HFFc6 (cell line): ENCODE measurements around the gene ALKAL2. TPM values are rescaled to one million over a fixed set of nuclear protein-coding genes. Genes with fewer than 3 reads are reported as not detected.

Source experiments
- DNase-seq: peaks from one replicate; pipeline ENCODE4 v3.0.0-alpha.2; 2018
- H3K27ac Mint-ChIP-seq: 2 replicates; pipeline ENCODE4 v1.8.0; 2020; ENCODE audit warnings: mild to moderate bottlenecking, mixed read lengths
- H3K27me3 Mint-ChIP-seq: 2 replicates; pipeline ENCODE4 v1.8.0; 2021; ENCODE audit warnings: mild to moderate bottlenecking, moderate library complexity, mixed read lengths; ENCODE audit not compliant: insufficient read depth
- H3K36me3 Mint-ChIP-seq: 2 replicates; pipeline ENCODE4 v1.8.0; 2021; ENCODE audit warnings: low read depth, mixed read lengths
- H3K4me1 Mint-ChIP-seq: 2 replicates; pipeline ENCODE4 v1.8.0; 2020; ENCODE audit warnings: low read depth, mixed read lengths
- H3K4me3 Mint-ChIP-seq: 2 replicates; pipeline ENCODE4 v1.8.0; 2020; ENCODE audit warnings: mild to moderate bottlenecking, moderate library complexity, mixed read lengths
- H3K9me3 Mint-ChIP-seq: 2 replicates; pipeline ENCODE4 v1.8.0; 2020; ENCODE audit warnings: mild to moderate bottlenecking, mixed read lengths
- CTCF ChIP-seq: fragments of 200-600 bp; sonication (generic); IDR thresholded peaks from 2 replicates; pipeline ENCODE4 v1.5.0; 2021; ENCODE audit warnings: antibody characterized with exemption, mild to moderate bottlenecking
- total RNA-seq, 6 experiments: library from RNA; stranded (reverse); fragmentation: NEBNext Ultra II Directional; extraction: Animal tissue kit (Norgen Biotek cat#: 25700); gene quantifications; 2 replicates in 1 of 6; 3 replicates in 5 of 6; pipeline ENCODE4 v1.2.3, GENCODE V29; 2021

ALKAL2 gene
- total RNA-seq, 6 experiments from 2014 or later: not detected

- Mint-ChIP-seq H3K27me3 (no peaks in the 10 kb centered on the region; the same call in 1 of the 2 replicates), H3K27ac (no peak overlapping the region), H3K4me3 (no peak overlapping the region), H3K36me3 (0 out of 2 replicates have a peak, but pooled peaks cover 1% of the 10 kb centered on the region), H3K4me1 (peaks cover 2% of the 10 kb centered on the region), H3K9me3 (no peaks in the 10 kb centered on the region; the same call in 1 of the 2 replicates)
- no peak for TF ChIP-seq CTCF
- no peak for DNase-seq
Measured at GRCh38 chr2:252001-252602, 35.8 kb downstream of the ALKAL2 start.

- TF ChIP-seq CTCF: no peak
- H3K27me3 Mint-ChIP-seq: no peaks in the 10 kb centered on the region; the same call in 1 of the 2 replicates
- H3K9me3 Mint-ChIP-seq: no peaks in the 10 kb centered on the region
- H3K27ac Mint-ChIP-seq: no peak overlapping the region
- H3K4me3 Mint-ChIP-seq: no peak overlapping the region
- no peak for DNase-seq
- H3K36me3 Mint-ChIP-seq: 0 out of 2 replicates have a peak, but pooled peaks cover 4% of the 10 kb centered on the region
- H3K4me1 Mint-ChIP-seq: peaks cover 10% of the 10 kb centered on the region
Measured at GRCh38 chr2:249538-250042, 38.3 kb downstream of the ALKAL2 start.

GRCh38 chr2:248724-249123 is 39.2 kb downstream of the ALKAL2 start:
- H3K9me3 Mint-ChIP-seq: no peaks in the 10 kb centered on the region
- peaks cover 4% of the 10 kb centered on the region; the same call in 1 of the 2 replicates for H3K36me3 Mint-ChIP-seq
- H3K4me3 Mint-ChIP-seq: no peak overlapping the region
- TF ChIP-seq CTCF: no peak
- peaks cover 10% of the 10 kb centered on the region for H3K4me1 Mint-ChIP-seq
- no peak for DNase-seq
- H3K27me3 Mint-ChIP-seq: peaks cover 1% of the 10 kb centered on the region; the same call in 1 of the 2 replicates
- H3K27ac Mint-ChIP-seq: no peak overlapping the region

- peak; percentile 67 for DNase-seq
- H3K9me3 Mint-ChIP-seq: no peaks in the 10 kb centered on the region
- H3K4me3 Mint-ChIP-seq: no peak overlapping the region
- H3K27ac Mint-ChIP-seq: peak overlapping the region; percentile 55
- peak; percentile 89 for TF ChIP-seq CTCF
- H3K4me1 Mint-ChIP-seq: peaks cover 10% of the 10 kb centered on the region
- H3K27me3 Mint-ChIP-seq: peaks cover 1% of the 10 kb centered on the region; the same call in 1 of the 2 replicates
- H3K36me3 Mint-ChIP-seq: peaks cover 19% of the 10 kb centered on the region
Measured at GRCh38 chr2:246489-247144, 41.3 kb downstream of the ALKAL2 start.

GRCh38 chr2:244547-244946 is 43.3 kb downstream of the ALKAL2 start:
- Mint-ChIP-seq H3K27ac (no peak overlapping the region), H3K4me1 (peaks cover 10% of the 10 kb centered on the region), H3K27me3 (peaks cover 1% of the 10 kb centered on the region; the same call in 1 of the 2 replicates), H3K36me3 (peaks cover 24% of the 10 kb centered on the region), H3K9me3 (no peaks in the 10 kb centered on the region), H3K4me3 (no peak overlapping the region)
- DNase-seq: no peak
- TF ChIP-seq CTCF: no peak
